ENCODE data around the gene SH3TC1. TPM values are rescaled to one million over a fixed set of nuclear protein-coding genes. Genes with fewer than 3 reads are reported as not detected.

SH3TC1 gene
- total RNA-seq, 1 donor from 2014 or later: 12.5 TPM

DNA sequence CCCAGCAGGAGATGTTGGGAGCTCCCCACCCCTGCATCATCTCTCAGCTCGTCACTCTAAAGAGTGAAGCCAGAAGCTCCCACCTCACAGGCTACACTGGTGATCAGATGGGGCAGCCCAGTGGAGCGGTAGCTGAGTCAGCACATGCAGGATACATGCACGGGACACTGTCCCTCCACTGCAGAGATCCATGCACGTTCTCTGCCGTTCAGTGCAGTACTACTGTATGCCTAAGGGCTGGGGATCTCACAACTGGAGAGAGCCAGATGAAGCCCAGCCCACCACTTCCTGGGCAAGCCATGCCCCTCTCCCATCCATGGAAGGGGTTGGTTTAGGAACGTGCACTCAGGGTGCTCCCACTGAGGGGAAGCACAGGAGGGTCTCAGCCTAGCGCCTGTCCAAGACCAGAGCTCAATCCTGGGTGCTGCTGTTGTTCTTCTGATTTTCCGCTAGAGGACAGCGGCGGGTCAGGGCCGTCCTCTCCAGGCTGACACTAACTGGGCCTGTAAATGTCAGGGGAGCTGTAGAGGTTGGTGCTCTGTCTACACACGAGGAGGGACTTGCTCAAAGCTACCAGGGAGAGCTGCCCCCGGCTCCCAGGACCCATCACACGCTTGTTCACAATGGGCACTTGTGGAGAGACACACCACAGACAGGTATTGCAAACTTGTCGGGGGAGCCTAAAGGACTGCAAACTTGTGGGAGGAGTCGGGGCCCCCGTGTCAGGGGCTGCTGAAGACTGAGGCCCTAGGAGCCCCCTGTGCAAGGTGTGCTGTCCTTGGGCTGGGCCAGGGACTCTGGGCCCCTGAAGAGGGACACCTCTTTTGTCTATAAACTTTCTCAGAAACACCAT is 22.3 kb upstream of the SH3TC1 start:
- H3K4me1 Mint-ChIP-seq (ENCODE audit: low read depth): peaks cover 6% of the 10 kb centered on the region
- H3K9me3 Mint-ChIP-seq (ENCODE audit: low read depth): no peaks in the 10 kb centered on the region
- H3K27me3 Mint-ChIP-seq: peaks cover 4% of the 10 kb centered on the region
- H3K27ac Mint-ChIP-seq: no peak overlapping the region
- peak; percentile 44 for DNase-seq (ENCODE audit: low spot score, unreplicated experiment)
- TF ChIP-seq, protein P1, sequence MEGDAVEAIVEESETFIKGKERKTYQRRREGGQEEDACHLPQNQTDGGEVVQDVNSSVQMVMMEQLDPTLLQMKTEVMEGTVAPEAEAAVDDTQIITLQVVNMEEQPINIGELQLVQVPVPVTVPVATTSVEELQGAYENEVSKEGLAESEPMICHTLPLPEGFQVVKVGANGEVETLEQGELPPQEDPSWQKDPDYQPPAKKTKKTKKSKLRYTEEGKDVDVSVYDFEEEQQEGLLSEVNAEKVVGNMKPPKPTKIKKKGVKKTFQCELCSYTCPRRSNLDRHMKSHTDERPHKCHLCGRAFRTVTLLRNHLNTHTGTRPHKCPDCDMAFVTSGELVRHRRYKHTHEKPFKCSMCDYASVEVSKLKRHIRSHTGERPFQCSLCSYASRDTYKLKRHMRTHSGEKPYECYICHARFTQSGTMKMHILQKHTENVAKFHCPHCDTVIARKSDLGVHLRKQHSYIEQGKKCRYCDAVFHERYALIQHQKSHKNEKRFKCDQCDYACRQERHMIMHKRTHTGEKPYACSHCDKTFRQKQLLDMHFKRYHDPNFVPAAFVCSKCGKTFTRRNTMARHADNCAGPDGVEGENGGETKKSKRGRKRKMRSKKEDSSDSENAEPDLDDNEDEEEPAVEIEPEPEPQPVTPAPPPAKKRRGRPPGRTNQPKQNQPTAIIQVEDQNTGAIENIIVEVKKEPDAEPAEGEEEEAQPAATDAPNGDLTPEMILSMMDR (IDR thresholded peaks at IDR 0.05; ENCODE audit: unreplicated experiment): peak; percentile 67
- H3K4me3 Mint-ChIP-seq (ENCODE audit: low read depth): no peak overlapping the region
- H3K36me3 Mint-ChIP-seq (ENCODE audit: insufficient read depth): no peaks in the 10 kb centered on the region

DNA sequence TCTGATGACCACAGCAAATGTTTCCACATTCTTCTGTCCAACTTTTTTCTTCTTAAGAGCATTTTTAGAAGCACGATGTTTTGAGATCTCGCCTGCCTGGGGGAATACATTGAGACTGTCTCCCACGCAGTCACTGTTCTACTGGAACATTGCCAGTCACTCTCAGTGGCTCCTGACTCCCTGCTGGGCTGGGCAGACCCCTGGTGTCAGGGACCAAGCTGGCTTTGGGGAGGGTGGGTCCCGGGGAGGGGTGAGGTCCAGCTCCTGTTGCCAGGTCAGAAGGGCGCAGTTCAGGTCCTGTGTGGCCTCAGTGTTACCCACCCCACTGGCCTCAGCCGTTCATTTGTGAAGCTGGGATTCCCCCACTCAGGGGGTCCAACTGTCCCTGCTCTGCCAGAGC is 21.5 kb upstream of the SH3TC1 start:
- H3K9me3 Mint-ChIP-seq (ENCODE audit: low read depth): no peaks in the 10 kb centered on the region
- H3K4me1 Mint-ChIP-seq (ENCODE audit: low read depth): peaks cover 7% of the 10 kb centered on the region
- no peak overlapping the region for H3K27ac Mint-ChIP-seq
- H3K27me3 Mint-ChIP-seq: peaks cover 2% of the 10 kb centered on the region
- no peaks in the 10 kb centered on the region for H3K36me3 Mint-ChIP-seq (ENCODE audit: insufficient read depth)
- DNase-seq (ENCODE audit: low spot score, unreplicated experiment): no peak
- no peak overlapping the region for H3K4me3 Mint-ChIP-seq (ENCODE audit: low read depth)
- TF ChIP-seq, protein P1 (IDR thresholded peaks at IDR 0.05; ENCODE audit: unreplicated experiment): no peak

DNA sequence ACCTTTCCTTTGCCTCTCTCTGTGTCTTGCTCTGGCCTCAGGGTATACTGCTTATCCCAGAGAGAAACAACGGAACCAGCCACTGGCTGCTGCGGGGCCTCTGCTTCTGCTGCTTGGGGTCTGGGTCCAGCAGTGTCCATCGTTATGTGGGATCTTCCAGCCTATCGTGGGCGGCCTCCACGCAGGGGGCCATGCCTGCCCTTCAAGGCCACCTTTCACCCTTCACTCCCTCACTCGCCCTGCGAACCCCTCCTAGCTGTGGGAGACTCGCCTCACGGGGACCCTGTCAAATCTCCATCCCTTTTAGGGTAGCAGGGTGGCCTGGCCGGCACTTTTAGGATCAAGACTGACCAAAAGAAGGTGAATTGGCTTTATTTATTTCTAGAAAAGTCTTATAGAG is 21.1 kb upstream of the SH3TC1 start:
- Mint-ChIP-seq H3K36me3 (ENCODE audit: insufficient read depth) (no peaks in the 10 kb centered on the region), H3K27ac (no peak overlapping the region), H3K27me3 (peaks cover 2% of the 10 kb centered on the region), H3K4me1 (ENCODE audit: low read depth) (peaks cover 7% of the 10 kb centered on the region), H3K4me3 (ENCODE audit: low read depth) (no peak overlapping the region), H3K9me3 (ENCODE audit: low read depth) (no peaks in the 10 kb centered on the region)
- TF ChIP-seq, protein P1 (IDR thresholded peaks at IDR 0.05; ENCODE audit: unreplicated experiment): no peak
- no peak for DNase-seq (ENCODE audit: low spot score, unreplicated experiment)

DNA sequence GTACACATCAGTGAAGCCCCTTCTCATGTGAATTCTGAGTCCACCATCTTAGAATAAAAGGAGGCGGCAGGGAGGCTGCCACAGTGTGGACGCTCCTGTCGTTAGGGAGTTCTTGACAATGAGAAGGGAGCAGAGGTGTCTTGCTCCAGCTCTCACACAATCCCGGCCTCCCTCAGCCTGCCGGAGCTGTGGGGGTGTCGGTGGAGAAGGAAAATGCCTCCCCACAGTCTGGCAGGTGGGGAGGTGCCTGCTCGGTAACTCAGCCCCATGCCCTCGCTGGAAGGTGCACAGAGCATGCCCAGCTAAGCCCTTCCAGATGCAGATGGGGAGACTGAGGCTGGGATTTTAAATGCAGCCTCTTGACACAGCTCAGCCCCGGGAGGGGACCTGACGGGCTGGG is 20.0 kb upstream of the SH3TC1 start:
- no peak for DNase-seq (ENCODE audit: low spot score, unreplicated experiment)
- TF ChIP-seq, protein P1 (IDR thresholded peaks at IDR 0.05; ENCODE audit: unreplicated experiment): no peak
- no peak overlapping the region for H3K27ac Mint-ChIP-seq
- H3K9me3 Mint-ChIP-seq (ENCODE audit: low read depth): no peaks in the 10 kb centered on the region
- no peaks in the 10 kb centered on the region for H3K36me3 Mint-ChIP-seq (ENCODE audit: insufficient read depth)
- H3K27me3 Mint-ChIP-seq: peaks cover 2% of the 10 kb centered on the region
- H3K4me3 Mint-ChIP-seq (ENCODE audit: low read depth): no peak overlapping the region
- H3K4me1 Mint-ChIP-seq (ENCODE audit: low read depth): peaks cover 10% of the 10 kb centered on the region

DNA sequence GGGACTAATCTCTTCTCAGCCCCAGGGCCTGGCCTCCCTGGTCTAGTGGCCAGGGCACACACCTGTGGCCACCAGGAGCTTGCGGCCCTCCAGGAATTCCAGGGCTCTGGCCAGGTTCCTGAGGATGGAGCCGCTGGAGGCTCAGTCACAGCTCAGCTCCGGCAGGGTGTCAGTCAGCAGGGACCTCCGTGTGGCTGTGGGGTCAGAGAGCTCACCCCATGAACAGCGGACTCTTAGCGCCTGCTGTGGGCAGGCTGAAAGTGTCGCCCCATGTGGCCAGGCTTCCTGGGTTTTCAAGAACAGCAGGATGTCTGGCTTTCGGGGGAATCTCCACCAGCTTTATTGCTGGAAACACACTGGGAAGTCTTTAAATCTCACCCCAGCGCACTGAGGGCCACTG is 19.3 kb upstream of the SH3TC1 start:
- no peaks in the 10 kb centered on the region for H3K9me3 Mint-ChIP-seq (ENCODE audit: low read depth)
- H3K4me3 Mint-ChIP-seq (ENCODE audit: low read depth): no peak overlapping the region
- peaks cover 2% of the 10 kb centered on the region for H3K27me3 Mint-ChIP-seq
- DNase-seq (ENCODE audit: low spot score, unreplicated experiment): no peak
- TF ChIP-seq, protein P1 (IDR thresholded peaks at IDR 0.05; ENCODE audit: unreplicated experiment): no peak
- no peaks in the 10 kb centered on the region for H3K36me3 Mint-ChIP-seq (ENCODE audit: insufficient read depth)
- H3K27ac Mint-ChIP-seq: no peak overlapping the region
- peaks cover 10% of the 10 kb centered on the region for H3K4me1 Mint-ChIP-seq (ENCODE audit: low read depth)
